GM19099 (cell line): Measurements from ENCODE around the gene LINC01488.

Experiments used
- POLR2A ChIP-seq: IDR thresholded peaks from 3 replicates; pipeline ENCODE4 v1.6.1; 2011; ENCODE audit warnings: low read depth; ENCODE audit not compliant: insufficient read length; ENCODE audit errors: extremely low read depth

LINC01488 gene

GRCh38 chr11:69489031-69489745 lies 7.7 kb downstream of the LINC01488 start:
- no peak for TF ChIP-seq POLR2A

GRCh38 chr11:69489746-69490365 lies 8.4 kb downstream of the LINC01488 start:
- TF ChIP-seq POLR2A, result no peak

GRCh38 chr11:69490516-69490915 lies 9.1 kb downstream of the LINC01488 start:
- TF ChIP-seq POLR2A, result no peak

GRCh38 chr11:69491071-69492031 lies 9.9 kb downstream of the LINC01488 start:
- TF ChIP-seq POLR2A, result no peak

- no peak for TF ChIP-seq POLR2A
These were observed 10.9 kb downstream of the LINC01488 start for GRCh38 chr11:69492201-69492991.

- no peak for TF ChIP-seq POLR2A
These were observed 12.7 kb downstream of the LINC01488 start for GRCh38 chr11:69493931-69494821.

- no peak for TF ChIP-seq POLR2A
These were observed 13.4 kb downstream of the LINC01488 start for GRCh38 chr11:69494851-69495250.

- no peak for TF ChIP-seq POLR2A
These were observed 14.2 kb downstream of the LINC01488 start for GRCh38 chr11:69495441-69496201.

- no peak for TF ChIP-seq POLR2A
These were observed 14.7 kb downstream of the LINC01488 start for GRCh38 chr11:69496202-69496557.

- TF ChIP-seq POLR2A, result no peak
These were observed 15.3 kb downstream of the LINC01488 start for GRCh38 chr11:69496631-69497220.

GRCh38 chr11:69497221-69497787 lies 15.8 kb downstream of the LINC01488 start:
- no peak for TF ChIP-seq POLR2A

GRCh38 chr11:69498614-69499175 lies 17.2 kb downstream of the LINC01488 start:
- TF ChIP-seq POLR2A, result no peak
